ENCODE measurements around the gene S100A4. TPM values are rescaled to one million over a fixed set of nuclear protein-coding genes. Genes with fewer than 3 reads are reported as not detected.
"Not testable (repeated sequence)": the region's sequence is repeated elsewhere in the genome, so short reads cannot be mapped to it uniquely, and the experiment has no call there.

Gene S100A4
- total RNA-seq, 4 donors from 2014 or later, result 58.6 to 205 (median 122) TPM

GRCh38 chr1:153578490-153578889, 32.9 kb upstream of the S100A4 start:
- intact Hi-C loops (cut with DNase I), result loop anchor here (5.0 kb wide), 1 partner anchor 34 kb away; the partner anchor contains the start of gene S100A16
- H3K4me3 ChIP-seq, result no peak overlapping the region
- no peak overlapping the region for H3K27ac ChIP-seq
- H3K36me3 ChIP-seq, result no peaks in the 10 kb centered on the region
- TF ChIP-seq CTCF (IDR thresholded peaks at IDR 0.05) (no peak), POLR2A (IDR thresholded peaks at IDR 0.05) (no peak)
- DNase-seq, result no peak
- peaks cover 0 to 50% (median 23%) of the 10 kb centered on the region in 3 donors for H3K4me1 ChIP-seq
- no peaks in the 10 kb centered on the region for H3K9me3 ChIP-seq
- H3K27me3 ChIP-seq, result no peaks in the 10 kb centered on the region

- Histone ChIP-seq H3K4me1 (peaks cover 5 to 58% (median 31%) of the 10 kb centered on the region in 3 donors), H3K27ac (peak overlapping the region; percentile 7 to 82 (median 50)), H3K4me3 (no peak overlapping the region), H3K27me3 (no peaks in the 10 kb centered on the region), H3K9me3 (no peaks in the 10 kb centered on the region), H3K36me3 (no peaks in the 10 kb centered on the region)
- WGBS, 2 donors, result 31 to 34% methylated on average over 9 of the region's 9 CpGs
- intact Hi-C loops (cut with DNase I), result loop anchor here (5.0 kb wide), 1 partner anchor 35 kb away; the partner anchor contains the start of gene S100A16
- no peak for TF ChIP-seq CTCF (IDR thresholded peaks at IDR 0.05)
- no peak for TF ChIP-seq POLR2A (IDR thresholded peaks at IDR 0.05)
- no peak for DNase-seq
Measured at GRCh38 chr1:153577624-153578051, 32.0 kb upstream of the S100A4 start.

GRCh38 chr1:153577138-153577537, 31.5 kb upstream of the S100A4 start:
- TF ChIP-seq CTCF (IDR thresholded peaks at IDR 0.05), result no peak
- no peak for TF ChIP-seq POLR2A (IDR thresholded peaks at IDR 0.05)
- no peaks in the 10 kb centered on the region for H3K9me3 ChIP-seq
- intact Hi-C loops (cut with DNase I), result loop anchor here (5.0 kb wide), 1 partner anchor 35 kb away; the partner anchor contains the start of gene S100A16
- H3K4me3 ChIP-seq, result no peak overlapping the region
- no peak for DNase-seq
- WGBS, 2 donors, result 22 to 32% methylated on average over 4 of the region's 4 CpGs
- peaks cover 8 to 63% (median 36%) of the 10 kb centered on the region in 3 donors for H3K4me1 ChIP-seq
- no peaks in the 10 kb centered on the region for H3K36me3 ChIP-seq
- H3K27ac ChIP-seq, result peak overlapping the region in 3 of 4 donors; percentile 43 to 82 (median 58)
- no peaks in the 10 kb centered on the region for H3K27me3 ChIP-seq

GRCh38 chr1:153575497-153575896, 29.9 kb upstream of the S100A4 start:
- DNase-seq, result not testable (repeated sequence)

GRCh38 chr1:153575081-153575491, 29.5 kb upstream of the S100A4 start:
- not testable (repeated sequence) for H3K4me3 ChIP-seq, H3K36me3 ChIP-seq, H3K27me3 ChIP-seq, H3K9me3 ChIP-seq, DNase-seq
- 90% methylated on average over 7 of the region's 35 CpGs; no CpG with 5 or more reads in 1 of the 2 donors for WGBS, 2 donors
- peaks cover 10 to 71% (median 40%) of the 10 kb centered on the region in 3 donors for H3K4me1 ChIP-seq
- intact Hi-C loops (cut with DNase I), result loop anchor here (5.0 kb wide), 1 partner anchor 37 kb away; the partner anchor contains the start of gene S100A16
- H3K27ac ChIP-seq, result peak overlapping the region in 3 of 4 donors; percentile 6 to 63 (median 25)

More at GRCh38 chr1:153575497-153575896, 29.9 kb upstream of the S100A4 start:
- not testable (repeated sequence) for H3K4me3 ChIP-seq, H3K9me3 ChIP-seq, H3K27me3 ChIP-seq, H3K36me3 ChIP-seq
- H3K27ac ChIP-seq, result peak overlapping the region in 3 of 4 donors; percentile 6 to 63 (median 38)
- intact Hi-C loops (cut with DNase I), result loop anchor here (5.0 kb wide), 1 partner anchor 37 kb away; the partner anchor contains the start of gene S100A16
- WGBS, 2 donors, result 41 to 54% methylated on average over 4 to 10 of the region's 10 CpGs
- H3K4me1 ChIP-seq, result peaks cover 10 to 71% (median 40%) of the 10 kb centered on the region in 3 donors

GRCh38 chr1:153573351-153573750, 27.7 kb upstream of the S100A4 start:
- TF ChIP-seq POLR2A (IDR thresholded peaks at IDR 0.05), result no peak
- no peak for TF ChIP-seq CTCF (IDR thresholded peaks at IDR 0.05)
- 65 to 69% methylated on average over 3 of the region's 3 CpGs for WGBS, 2 donors

More at GRCh38 chr1:153573351-153573750, 27.7 kb upstream of the S100A4 start:
- Histone ChIP-seq H3K27ac (peak overlapping the region; percentile 77 to 85 (median 80)), H3K4me1 (peaks cover 19 to 76% (median 46%) of the 10 kb centered on the region in 3 donors), H3K27me3 (no peaks in the 10 kb centered on the region), H3K9me3 (no peaks in the 10 kb centered on the region), H3K36me3 (no peaks in the 10 kb centered on the region), H3K4me3 (no peak overlapping the region)
- DNase-seq, result no peak
- intact Hi-C loops (cut with DNase I), result no loop called here

All from esophagus squamous epithelium (tissue), 5 donors.